ENCODE measurements around the gene GTF2I.
"Not testable (repeated sequence)": the region's sequence is repeated elsewhere in the genome, so short reads cannot be mapped to it uniquely, and the experiment has no call there.

GTF2I gene

GRCh38 chr7:74773760-74774750, 116.5 kb downstream of the GTF2I start, which contains the start of gene NCF1:
NCF1 (plus strand) TSS chr7:74774011; CDS start chr7:74774032, 21 bp downstream.
- in situ Hi-C loops (cut with MboI; ENCODE audit: low sequenced_read_pairs), result not testable (repeated sequence)

GRCh38 chr7:74775111-74775510, 117.6 kb downstream of the GTF2I start:
- in situ Hi-C loops (cut with MboI; ENCODE audit: low sequenced_read_pairs), result not testable (repeated sequence)

- in situ Hi-C loops (cut with MboI; ENCODE audit: low sequenced_read_pairs), result not testable (repeated sequence)
These were observed 121.5 kb downstream of the GTF2I start for GRCh38 chr7:74779053-74779452.

DNA sequence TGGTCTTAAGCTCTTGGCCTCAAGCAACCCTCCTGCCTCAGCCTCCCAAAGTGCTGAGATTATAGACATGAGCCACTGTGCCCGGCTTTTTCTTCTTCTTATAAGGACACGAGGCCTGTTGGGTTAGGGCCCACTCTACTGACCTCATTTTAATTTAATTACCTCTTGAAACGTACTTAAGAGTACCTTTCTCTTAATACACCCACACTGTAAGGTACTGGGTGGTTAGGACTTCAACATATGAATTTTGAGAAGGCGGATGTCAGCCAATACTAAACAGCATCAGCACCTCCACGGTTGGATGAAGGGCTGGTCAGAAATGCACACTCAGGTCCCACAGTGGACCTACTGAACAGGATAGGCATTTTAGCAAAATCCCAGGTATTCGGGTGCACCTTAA, 124.2 kb downstream of the GTF2I start:
- in situ Hi-C loops (cut with MboI; ENCODE audit: low sequenced_read_pairs), result not testable (repeated sequence)

- in situ Hi-C loops (cut with MboI; ENCODE audit: low sequenced_read_pairs), result not testable (repeated sequence)
These were observed 126.1 kb downstream of the GTF2I start for GRCh38 chr7:74783595-74783994.

- in situ Hi-C loops (cut with MboI; ENCODE audit: low sequenced_read_pairs), result not testable (repeated sequence)
These were observed 131.0 kb downstream of the GTF2I start for GRCh38 chr7:74788369-74789150.

- in situ Hi-C loops (cut with MboI; ENCODE audit: low sequenced_read_pairs), result not testable (repeated sequence)
These were observed 131.8 kb downstream of the GTF2I start for GRCh38 chr7:74789200-74789736.

DNA sequence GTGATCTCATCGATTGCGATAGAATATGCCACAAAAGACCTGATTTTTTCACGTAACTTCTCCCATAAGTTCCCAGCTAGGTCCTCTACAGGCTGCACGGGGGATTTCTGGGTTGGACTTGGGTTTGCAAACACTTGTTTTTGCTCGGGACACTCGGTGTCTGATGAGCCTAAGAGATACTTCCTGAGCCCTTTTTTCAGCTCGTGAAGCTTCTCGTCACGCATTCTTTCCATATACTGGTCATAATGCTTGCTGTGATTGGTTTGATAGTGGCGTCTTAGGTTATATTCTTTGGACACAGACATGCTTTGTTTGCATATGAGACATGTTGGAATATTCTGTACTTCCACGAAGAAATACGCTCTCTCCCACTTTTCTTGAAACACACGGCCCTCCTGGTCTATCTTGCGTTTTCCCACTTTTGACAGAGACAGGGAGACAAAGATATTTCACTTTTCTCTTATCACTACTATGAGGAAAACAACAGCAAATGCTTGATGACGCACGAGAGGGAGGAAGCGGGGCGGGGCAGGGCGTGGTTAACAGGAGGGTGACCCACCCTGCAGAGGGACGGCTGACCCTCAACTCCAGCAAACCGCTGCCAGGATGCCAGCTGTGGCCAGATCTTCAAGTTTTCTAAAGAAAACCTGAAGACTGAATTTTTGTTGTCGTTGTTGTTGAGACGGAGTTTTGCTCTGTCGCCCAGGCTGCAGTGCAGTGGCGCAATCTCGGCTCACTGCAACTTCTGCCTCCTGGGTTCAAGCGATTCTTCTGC, 140.5 kb downstream of the GTF2I start:
- in situ Hi-C loops (cut with MboI; ENCODE audit: low sequenced_read_pairs), result not testable (repeated sequence)

DNA sequence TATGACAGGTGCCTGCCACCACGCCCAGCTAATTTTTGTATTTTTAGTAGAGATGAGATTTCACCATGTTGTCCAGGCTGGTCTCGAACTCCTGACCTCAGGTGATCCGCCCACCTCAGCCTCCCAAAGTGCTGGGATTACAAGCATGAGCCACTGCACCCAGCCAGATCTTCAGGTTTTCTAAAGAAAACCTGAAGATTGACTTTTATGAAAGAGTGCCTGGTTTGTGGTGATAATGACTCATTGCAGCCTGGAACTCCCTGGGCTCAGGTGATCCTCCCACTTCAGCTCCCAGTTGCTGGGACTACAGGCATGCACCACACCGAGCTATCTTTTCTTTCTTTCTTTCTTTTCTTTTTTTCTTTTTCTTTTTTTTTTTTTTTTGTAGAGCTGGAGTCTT, 141.1 kb downstream of the GTF2I start:
- in situ Hi-C loops (cut with MboI; ENCODE audit: low sequenced_read_pairs), result not testable (repeated sequence)

Measured in HL-60/S4 (cell line).